ENCODE measurements around the gene BRCA1.
"Not testable (repeated sequence)": the region's sequence is repeated elsewhere in the genome, so short reads cannot be mapped to it uniquely, and the experiment has no call there.

BRCA1 gene

DNA sequence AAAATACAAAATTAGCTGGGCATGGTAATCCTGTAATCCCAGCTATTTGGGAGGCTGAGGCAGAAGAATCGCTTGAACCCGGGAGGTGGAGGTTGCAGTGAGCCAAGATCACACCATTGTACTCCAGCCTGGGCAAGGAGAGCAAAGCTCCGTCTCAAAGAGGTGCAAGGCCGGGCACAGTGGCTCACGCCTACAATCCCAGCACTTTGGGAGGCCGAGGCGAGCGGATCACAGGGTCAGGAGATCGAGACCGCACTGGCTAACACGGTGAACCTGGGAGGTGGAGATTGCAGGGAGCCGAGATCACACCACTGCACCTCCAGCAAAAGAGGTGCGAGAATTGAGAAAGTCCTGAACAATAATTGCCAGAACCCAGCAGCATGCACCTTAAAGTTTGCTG is 124.3 kb downstream of the BRCA1 start:
- DNase-seq: not testable (repeated sequence)

DNA sequence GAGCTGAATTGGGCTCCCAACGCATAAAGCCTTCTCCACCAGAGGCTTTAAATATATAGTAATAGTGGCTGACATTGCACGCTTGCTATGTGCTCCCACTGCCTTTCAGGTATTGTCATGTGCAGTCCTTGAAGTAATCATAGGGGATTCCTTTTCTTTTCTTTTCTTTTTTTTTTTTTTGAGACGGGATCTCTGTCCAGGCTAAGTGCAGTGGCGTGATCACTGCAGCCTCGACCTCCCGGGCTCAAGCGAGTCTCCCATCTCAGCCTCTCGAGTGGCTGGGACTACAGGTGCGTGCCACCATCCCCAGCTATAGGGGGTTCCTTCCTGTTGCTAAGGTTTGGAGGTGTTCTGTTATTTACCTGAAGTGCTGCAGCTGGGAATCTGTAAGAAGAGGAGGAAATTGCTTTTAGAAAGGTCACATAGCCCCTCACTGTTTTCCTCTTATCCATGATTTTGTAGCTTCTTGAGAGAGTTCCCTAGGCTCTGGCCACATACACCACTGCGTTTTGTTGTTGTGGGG is 126.1 kb downstream of the BRCA1 start:
- no peak for DNase-seq

DNA sequence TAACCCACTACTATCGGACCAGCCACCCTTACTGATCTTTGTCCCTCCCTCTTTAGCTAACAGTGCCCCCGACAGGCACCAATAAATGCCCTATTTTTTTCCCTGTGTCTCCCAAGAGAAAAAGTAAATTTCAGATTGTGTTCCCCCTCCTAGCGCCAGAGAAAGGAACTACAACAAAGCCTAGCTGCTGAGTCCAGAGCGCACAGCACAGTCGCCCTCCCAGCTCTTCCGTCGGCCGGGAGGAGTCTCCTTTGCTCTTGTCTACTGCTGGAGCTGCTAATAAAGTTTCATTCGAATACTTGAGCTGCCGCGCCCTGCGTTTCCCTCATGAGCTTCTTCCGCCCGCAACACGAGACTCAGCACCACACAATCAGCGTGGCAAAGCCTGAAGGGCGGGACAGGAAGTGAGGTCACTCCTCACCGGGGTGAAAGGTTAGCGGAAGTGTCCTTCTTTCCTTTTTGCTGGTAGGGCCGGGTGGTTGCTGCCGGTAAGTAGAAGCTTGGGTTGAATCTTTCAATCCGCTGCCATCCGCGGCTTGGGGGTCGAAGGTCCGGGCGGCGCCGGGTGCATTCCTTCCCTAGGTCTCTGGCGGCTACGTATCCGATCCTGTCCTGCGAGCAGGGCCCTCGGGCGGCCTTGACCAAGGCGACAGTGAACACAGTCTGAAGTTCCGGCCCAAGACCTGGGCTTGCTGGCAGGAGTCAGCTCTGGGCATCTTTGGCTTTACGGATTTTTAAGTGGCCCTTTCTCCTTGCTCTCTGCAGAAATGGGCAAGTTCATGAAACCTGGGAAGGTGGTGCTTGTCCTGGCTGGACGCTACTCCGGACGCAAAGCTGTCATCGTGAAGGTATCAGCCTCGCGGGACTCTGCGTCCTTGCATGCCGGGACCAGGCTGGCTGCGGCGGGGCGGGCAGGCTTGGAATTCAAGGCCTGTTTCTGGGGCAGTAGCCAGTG is 126.9 kb downstream of the BRCA1 start, which contains the start of gene RPL27:
TSS of gene RPL27 (plus strand) at position 436 of the 955 bp plus-strand sequence. CDS start at position 768, 332 bp downstream.
- peak; percentile 100 for DNase-seq

DNA sequence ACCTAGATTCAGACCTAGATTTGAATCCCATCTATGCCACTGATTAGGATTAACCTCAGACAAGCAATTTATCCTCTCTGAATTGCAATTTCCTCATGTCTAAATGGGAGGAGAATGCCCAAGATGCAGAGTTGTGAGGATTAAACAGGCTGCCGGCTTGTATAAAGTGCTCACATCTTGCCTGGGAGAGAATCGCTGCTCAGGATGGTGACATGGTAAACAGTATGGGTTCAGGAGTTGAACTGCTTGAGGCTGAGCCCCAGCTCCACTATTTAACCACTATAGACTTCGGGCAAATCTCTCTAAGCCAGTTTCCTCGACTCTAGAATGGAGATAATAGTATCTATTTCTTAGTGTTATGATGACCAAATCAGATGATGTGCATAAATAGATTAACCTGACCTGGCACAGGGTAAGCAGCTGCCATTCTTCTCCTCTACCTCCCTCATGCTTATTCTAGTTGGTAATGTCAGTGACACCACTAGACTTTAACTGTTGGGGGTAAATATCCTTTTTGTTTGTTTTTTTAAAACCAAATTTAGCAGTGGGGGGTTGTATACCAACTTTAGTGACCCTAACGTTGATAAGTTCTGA is 127.7 kb downstream of the BRCA1 start:
- DNase-seq: no peak
